Tibial nerve (tissue), 4 donors: ENCODE data around the gene RASSF8. TPM values are rescaled to one million over a fixed set of nuclear protein-coding genes. Genes with fewer than 3 reads are reported as not detected.
A peak's percentile ranks its signal among the peaks of the same experiment; 100 is the strongest.

Experiments used
- DNase-seq, 2 donors: peaks; one replicate each; pipeline ENCODE4 v3.0.0-alpha.2; 2019; ENCODE audit warnings: low spot score in 2 of 2
- H3K27ac ChIP-seq, 4 donors: fragments of 200-600 bp; sonication (generic) in 3 of 4; one replicate each; pipeline ENCODE4 v1.5.1; 2017 to 2019; ENCODE audit warnings: mild to moderate bottlenecking in 1 of 4
- H3K27me3 ChIP-seq, 2 donors: fragments of 200-600 bp; sonication (generic) in 1 of 2; one replicate each; pipeline versions ENCODE4 v1.5.1 to v1.6.0; 2017 to 2019
- H3K36me3 ChIP-seq, 3 donors: fragments of 200-600 bp; sonication (generic); one replicate each; pipeline ENCODE4 v1.5.1; 2018 to 2019
- H3K4me1 ChIP-seq, 4 donors: fragments of 200-600 bp; sonication (generic) in 3 of 4; one replicate each; pipeline ENCODE4 v1.5.1; 2017 to 2019
- H3K4me3 ChIP-seq, 4 donors: fragments of 200-600 bp; sonication (generic) in 3 of 4; one replicate each; pipeline ENCODE4 v1.5.1; 2017 to 2019; ENCODE audit warnings: mild to moderate bottlenecking in 1 of 4, moderate library complexity in 1 of 4
- H3K9me3 ChIP-seq, 4 donors: fragments of 200-600 bp; sonication (generic) in 3 of 4; one replicate each; pipeline ENCODE4 v1.5.1; 2017 to 2019
- EP300 ChIP-seq, 2 donors: sonication (generic); formaldehyde crosslinking; IDR thresholded peaks; one replicate each; pipeline ENCODE4 v1.6.1; 2017; ENCODE audit warnings: antibody characterized with exemption in 2 of 2, mild to moderate bottlenecking in 1 of 2
- POLR2A ChIP-seq, 2 donors: fragments of 450-650 bp; IDR thresholded peaks; one replicate each; pipeline ENCODE4 v1.6.1; 2017; ENCODE audit warnings: antibody characterized with exemption in 2 of 2, mild to moderate bottlenecking in 2 of 2, moderate library complexity in 2 of 2
- WGBS, 2 donors: methylation state at CpG; one replicate each; pipeline ENCODE4 v1.1.5; 2018; 5-methylcytosine and 5-hydroxymethylcytosine counted together
- total RNA-seq, 4 donors: library from RNA; depleted of rRNA; stranded (reverse); fragments of >200 nt; gene quantifications; one replicate each; pipeline ENCODE4 v1.1.0, GENCODE V29; 2016
- TF ChIP-seq, protein P1 (sequence below), 5 experiments: fragments of 200-600 bp in 3 of 5; fragments of 450-650 bp in 2 of 5; sonication (generic) in 3 of 5; IDR thresholded peaks; one replicate each; pipeline ENCODE4 v1.5.1; 2016 to 2019; ENCODE audit warnings: antibody characterized with exemption in 5 of 5, mild to moderate bottlenecking in 3 of 5, moderate library complexity in 2 of 5

RASSF8 gene
- total RNA-seq, 4 donors from 2014 or later = 42.9 to 87.2 (median 76.1) TPM

DNA sequence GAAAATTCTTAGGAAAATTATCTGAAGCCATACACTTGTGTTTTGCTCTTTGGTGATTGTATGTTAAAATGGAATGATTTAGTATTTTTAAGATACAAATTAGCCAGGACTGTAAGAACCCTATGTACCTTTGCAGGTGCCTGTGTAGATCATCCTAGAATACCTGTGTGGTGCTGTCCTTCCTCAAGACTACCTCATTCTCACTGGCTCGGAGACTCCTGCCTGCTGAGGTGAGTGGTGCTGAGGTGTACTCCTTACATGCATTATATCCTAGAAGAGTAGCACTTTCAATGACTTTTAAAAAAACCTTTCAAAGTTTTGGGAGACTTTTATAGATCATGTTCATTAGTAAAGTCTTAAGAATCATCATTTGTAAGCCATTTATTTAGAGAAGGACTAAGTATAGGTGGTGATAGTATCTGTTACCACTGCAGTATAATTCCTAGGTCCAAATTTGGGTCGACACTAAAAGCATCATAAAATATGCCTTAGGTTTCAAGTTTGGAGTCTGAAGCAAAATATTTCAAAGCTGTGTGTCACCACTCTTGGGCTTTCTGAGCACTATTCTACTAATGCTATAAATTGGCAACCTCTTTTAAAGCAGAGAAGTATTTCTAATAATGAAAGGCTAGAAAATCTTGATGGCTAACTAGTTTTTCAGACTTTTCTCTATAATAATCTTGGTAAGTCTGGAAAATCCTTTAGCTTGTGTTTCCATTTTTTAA lies 36.6 kb downstream of the RASSF8 start:
- no peak overlapping the region for H3K4me3 ChIP-seq
- no peaks in the 10 kb centered on the region for H3K36me3 ChIP-seq
- no peaks in the 10 kb centered on the region for H3K9me3 ChIP-seq
- peak overlapping the region in 2 of 4 donors; percentile 41 to 64 for H3K27ac ChIP-seq
- no peak for DNase-seq
- H3K4me1 ChIP-seq = peaks cover 0 to 73% (median 12%) of the 10 kb centered on the region in 4 donors
- WGBS, 2 donors = 62 to 70% methylated on average over 2 of the region's 2 CpGs
- no peaks in the 10 kb centered on the region for H3K27me3 ChIP-seq
- TF ChIP-seq POLR2A (IDR thresholded peaks at IDR 0.05) (no peak), EP300 (IDR thresholded peaks at IDR 0.05) (no peak)
- TF ChIP-seq, protein P1, sequence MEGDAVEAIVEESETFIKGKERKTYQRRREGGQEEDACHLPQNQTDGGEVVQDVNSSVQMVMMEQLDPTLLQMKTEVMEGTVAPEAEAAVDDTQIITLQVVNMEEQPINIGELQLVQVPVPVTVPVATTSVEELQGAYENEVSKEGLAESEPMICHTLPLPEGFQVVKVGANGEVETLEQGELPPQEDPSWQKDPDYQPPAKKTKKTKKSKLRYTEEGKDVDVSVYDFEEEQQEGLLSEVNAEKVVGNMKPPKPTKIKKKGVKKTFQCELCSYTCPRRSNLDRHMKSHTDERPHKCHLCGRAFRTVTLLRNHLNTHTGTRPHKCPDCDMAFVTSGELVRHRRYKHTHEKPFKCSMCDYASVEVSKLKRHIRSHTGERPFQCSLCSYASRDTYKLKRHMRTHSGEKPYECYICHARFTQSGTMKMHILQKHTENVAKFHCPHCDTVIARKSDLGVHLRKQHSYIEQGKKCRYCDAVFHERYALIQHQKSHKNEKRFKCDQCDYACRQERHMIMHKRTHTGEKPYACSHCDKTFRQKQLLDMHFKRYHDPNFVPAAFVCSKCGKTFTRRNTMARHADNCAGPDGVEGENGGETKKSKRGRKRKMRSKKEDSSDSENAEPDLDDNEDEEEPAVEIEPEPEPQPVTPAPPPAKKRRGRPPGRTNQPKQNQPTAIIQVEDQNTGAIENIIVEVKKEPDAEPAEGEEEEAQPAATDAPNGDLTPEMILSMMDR (IDR thresholded peaks at IDR 0.05) = no peak

DNA sequence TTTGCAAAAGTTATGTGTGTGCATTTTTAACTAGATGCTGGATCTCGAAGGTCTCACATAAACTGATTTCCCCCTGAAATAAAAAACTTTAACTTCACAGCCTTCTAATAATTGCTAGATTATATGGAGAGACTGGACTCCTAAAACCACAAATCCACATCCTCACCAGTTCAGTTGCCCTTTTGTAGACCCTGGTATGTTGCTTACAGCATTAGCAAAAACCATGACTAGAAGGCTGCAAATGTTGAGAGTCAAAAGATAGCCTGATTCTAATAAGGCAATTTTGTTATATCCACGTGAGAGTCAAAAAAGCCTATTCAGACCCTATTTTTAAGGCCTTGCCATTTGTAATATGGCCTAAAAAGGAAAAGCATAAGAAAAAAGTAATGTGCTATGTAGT lies 37.4 kb downstream of the RASSF8 start:
- Histone ChIP-seq H3K4me3 (no peak overlapping the region), H3K27ac (no peak overlapping the region), H3K9me3 (no peaks in the 10 kb centered on the region), H3K4me1 (peaks cover 0 to 73% (median 12%) of the 10 kb centered on the region in 4 donors), H3K36me3 (no peaks in the 10 kb centered on the region), H3K27me3 (no peaks in the 10 kb centered on the region)
- TF ChIP-seq POLR2A (IDR thresholded peaks at IDR 0.05) (no peak), EP300 (IDR thresholded peaks at IDR 0.05) (no peak)
- TF ChIP-seq, protein P1 (IDR thresholded peaks at IDR 0.05) = no peak
- no peak for DNase-seq
- 63 to 78% methylated on average over 2 of the region's 2 CpGs for WGBS, 2 donors

DNA sequence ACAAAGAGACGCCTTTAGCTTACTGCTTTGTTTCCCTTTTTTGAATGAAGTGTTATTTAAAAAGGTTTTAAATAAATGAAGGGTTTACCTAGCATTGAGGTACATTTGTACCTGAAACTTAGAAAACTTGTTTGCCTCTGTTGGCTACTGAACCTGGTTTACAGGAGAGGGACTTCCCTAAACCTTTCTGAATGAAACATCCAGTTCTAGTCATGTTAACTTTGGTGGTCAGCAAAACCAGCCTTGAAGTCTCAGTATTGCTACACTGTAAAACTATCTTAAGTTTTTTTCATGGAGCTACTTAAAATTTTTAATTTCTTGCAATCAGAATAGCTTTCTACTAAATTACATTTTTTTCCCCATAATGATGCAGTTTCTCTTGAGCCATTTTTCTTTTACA lies 38.2 kb downstream of the RASSF8 start:
- Histone ChIP-seq H3K36me3 (peaks cover 0 to 1% (median 0%) of the 10 kb centered on the region in 3 donors), H3K27ac (no peak overlapping the region), H3K4me3 (no peak overlapping the region), H3K9me3 (no peaks in the 10 kb centered on the region), H3K4me1 (peaks cover 0 to 73% (median 12%) of the 10 kb centered on the region in 4 donors), H3K27me3 (no peaks in the 10 kb centered on the region)
- TF ChIP-seq POLR2A (IDR thresholded peaks at IDR 0.05) = no peak
- TF ChIP-seq, protein P1 (IDR thresholded peaks at IDR 0.05) = no peak
- no peak for TF ChIP-seq EP300 (IDR thresholded peaks at IDR 0.05)
- WGBS, 2 donors = 85 to 93% methylated on average over 1 of the region's 1 CpG
- no peak for DNase-seq

DNA sequence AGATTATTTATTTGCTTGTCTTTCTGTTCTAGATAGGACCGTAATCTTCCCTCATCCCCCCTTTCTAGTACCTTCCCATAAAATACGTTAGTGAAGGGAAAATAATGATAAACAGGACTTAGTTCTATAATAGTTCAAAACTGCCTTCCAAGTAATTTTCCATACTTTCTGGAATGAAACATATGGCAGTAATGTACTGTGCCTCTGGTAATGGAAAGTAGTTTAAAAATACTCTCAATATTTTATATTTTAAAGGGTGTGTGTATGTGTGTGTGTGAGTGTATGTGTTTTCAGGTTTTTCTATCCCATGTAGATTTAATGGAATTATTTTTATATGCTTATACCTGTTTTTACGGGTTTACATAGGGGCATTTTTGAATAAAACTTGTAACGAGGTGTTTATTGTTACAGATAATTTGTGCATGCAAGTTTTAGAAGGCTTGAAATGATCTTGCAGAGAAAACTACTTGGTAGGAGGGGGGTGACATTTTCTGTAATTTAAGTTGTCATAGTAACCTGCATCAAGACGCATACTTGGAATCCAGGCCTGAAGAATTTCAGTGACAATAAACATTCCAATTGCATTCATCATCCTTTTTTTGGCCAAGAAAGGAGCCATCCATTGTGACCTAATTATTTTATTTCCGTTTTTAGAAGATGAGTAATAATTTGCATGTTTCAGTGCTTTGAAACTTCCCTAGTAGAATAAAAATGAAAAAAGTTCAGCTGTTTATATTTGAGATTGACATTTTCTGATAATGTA lies 38.9 kb downstream of the RASSF8 start:
- Histone ChIP-seq H3K27ac (no peak overlapping the region), H3K4me3 (no peak overlapping the region), H3K4me1 (peaks cover 0 to 70% (median 12%) of the 10 kb centered on the region in 4 donors), H3K27me3 (no peaks in the 10 kb centered on the region), H3K36me3 (peaks cover 0 to 8% (median 0%) of the 10 kb centered on the region in 3 donors), H3K9me3 (peaks cover 0 to 2% (median under 1%) of the 10 kb centered on the region in 4 donors)
- TF ChIP-seq POLR2A (IDR thresholded peaks at IDR 0.05) (no peak), EP300 (IDR thresholded peaks at IDR 0.05) (no peak)
- TF ChIP-seq, protein P1 (IDR thresholded peaks at IDR 0.05) = no peak
- DNase-seq = no peak
- WGBS, 2 donors = 54 to 55% methylated on average over 6 of the region's 6 CpGs

DNA sequence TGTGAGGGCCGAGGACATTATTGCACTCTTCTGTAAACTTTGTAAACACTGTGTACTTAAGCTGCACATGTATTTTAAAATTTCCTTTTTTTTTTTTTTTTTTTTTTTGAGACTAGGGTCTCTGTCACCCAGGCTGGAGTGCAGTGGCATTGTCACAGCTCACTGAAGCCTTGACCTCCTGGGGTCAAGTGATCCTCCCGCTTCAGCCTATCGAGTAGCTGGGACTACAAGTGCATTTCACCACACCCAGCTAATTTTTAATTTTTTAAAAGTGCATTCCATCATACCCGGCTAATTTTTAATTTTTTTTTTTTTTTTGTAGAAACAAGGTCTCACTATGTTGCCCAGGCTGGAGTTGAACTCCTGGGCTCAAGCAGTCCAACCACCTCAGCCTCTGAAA lies 42.4 kb downstream of the RASSF8 start:
- Histone ChIP-seq H3K27me3 (no peaks in the 10 kb centered on the region), H3K9me3 (peaks cover 0 to 13% (median 3%) of the 10 kb centered on the region in 4 donors), H3K4me3 (no peak overlapping the region), H3K36me3 (peaks cover 0 to 27% (median 0%) of the 10 kb centered on the region in 3 donors), H3K4me1 (peaks cover 0 to 34% (median 7%) of the 10 kb centered on the region in 4 donors), H3K27ac (no peak overlapping the region)
- WGBS, 2 donors = 71 to 81% methylated on average over 4 of the region's 4 CpGs
- TF ChIP-seq, protein P1 (IDR thresholded peaks at IDR 0.05) = no peak
- TF ChIP-seq EP300 (IDR thresholded peaks at IDR 0.05) = no peak
- no peak for TF ChIP-seq POLR2A (IDR thresholded peaks at IDR 0.05)
- DNase-seq = no peak
